HS-5 (cell line): ENCODE data around the gene GRIA2.

ENCODE experiments used
- DNase-seq: peaks from one replicate; pipeline ENCODE4 v3.0.0-alpha.2; 2012; ENCODE audit warnings: low read depth

The GRIA2 gene

GRCh38 chr4:157372567-157372966, 152.0 kb downstream of the GRIA2 start:
- no peak for DNase-seq

GRCh38 chr4:157389741-157390140, 169.2 kb downstream of the GRIA2 start:
- DNase-seq = no peak

- DNase-seq = no peak
Measured at GRCh38 chr4:157405070-157405469, 184.5 kb downstream of the GRIA2 start.
